Measurements from ENCODE around the gene CDH23.

CDH23 gene

DNA sequence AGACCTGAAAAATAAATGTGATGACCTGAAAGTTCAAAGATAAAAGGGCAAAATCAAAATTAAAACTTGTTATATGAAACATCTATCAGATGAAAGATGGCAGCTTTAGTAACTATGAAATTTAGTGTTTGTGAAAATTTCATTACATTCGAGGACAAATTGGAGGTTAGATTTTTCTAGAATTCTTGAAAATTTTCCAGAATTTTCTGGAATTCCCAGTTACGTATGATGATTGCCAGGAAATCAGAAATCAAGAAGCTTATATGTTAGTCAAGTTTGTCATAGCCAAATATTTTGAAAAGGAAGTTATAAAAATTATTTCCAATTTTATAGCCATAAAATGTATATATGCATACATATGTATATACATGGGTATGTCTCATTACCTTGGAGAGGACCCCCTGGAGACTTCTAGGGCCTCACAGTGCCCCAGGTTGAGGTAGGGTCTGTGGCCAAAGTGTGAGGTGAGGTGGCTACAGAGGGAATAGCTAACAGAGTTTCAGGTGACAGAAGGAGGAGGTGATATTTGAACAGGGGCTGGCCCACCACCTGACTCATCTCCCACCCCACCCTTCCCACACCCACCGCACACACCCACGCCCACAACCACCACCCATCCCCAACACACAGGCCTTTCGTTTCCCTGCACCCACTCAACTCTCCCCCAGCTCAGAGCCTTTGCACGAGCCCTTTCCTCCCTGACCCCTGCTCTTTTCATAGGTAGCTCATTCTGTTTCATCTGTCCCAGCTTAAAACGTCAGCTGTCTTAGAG lies 301.4 kb downstream of the CDH23 start:
- DNase-seq, result no peak

DNA sequence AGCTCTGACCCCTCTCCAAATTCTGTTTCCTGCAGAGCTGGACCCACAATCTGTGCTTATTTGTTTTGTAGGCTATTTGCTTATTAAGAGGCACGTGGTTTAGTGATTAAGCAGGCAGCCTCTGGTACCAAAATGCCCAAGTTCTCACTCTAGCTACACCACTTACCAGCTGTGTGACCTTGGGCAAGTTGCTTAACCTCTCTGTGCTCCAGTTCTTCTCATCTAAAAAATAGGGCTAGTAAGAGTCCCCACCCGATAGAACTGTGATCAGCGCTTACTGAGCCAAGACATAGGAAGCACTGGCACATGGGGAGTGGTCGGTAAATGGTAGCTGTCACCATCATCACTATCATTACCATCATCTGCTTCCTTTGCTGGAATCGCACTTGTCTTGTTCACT lies 302.0 kb downstream of the CDH23 start:
- DNase-seq, result no peak

DNA sequence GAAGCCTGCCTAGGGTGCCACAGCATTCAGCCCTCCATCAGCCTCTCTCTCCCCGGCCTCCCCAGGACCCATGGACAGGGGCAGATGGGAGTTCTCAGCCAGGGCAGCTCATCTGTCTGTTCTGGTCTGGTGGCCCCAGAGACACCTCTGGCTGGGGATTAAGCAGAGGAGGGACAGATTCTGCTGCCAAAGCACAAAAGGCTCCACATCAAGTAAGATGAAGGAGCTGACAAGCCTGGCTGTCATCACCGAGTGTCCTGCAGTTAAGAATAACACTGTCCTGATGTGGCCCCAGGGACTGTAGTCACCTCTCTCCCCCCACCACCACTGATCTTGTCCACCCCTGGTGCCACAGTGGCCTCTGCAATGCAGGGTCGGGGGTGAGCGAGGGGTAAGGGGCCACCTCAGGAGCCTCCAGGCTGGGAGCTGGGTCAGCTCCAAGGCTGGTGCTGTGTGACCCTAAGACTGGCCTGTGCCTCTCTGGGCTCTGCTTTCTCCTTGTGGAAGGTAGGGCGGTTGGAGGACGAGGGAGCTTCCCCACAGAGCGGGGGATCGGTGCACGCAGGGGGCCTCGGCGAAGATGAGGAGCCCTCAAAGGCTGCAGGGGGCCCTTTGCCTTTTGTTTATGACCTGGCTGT lies 304.1 kb downstream of the CDH23 start:
- no peak for DNase-seq

DNA sequence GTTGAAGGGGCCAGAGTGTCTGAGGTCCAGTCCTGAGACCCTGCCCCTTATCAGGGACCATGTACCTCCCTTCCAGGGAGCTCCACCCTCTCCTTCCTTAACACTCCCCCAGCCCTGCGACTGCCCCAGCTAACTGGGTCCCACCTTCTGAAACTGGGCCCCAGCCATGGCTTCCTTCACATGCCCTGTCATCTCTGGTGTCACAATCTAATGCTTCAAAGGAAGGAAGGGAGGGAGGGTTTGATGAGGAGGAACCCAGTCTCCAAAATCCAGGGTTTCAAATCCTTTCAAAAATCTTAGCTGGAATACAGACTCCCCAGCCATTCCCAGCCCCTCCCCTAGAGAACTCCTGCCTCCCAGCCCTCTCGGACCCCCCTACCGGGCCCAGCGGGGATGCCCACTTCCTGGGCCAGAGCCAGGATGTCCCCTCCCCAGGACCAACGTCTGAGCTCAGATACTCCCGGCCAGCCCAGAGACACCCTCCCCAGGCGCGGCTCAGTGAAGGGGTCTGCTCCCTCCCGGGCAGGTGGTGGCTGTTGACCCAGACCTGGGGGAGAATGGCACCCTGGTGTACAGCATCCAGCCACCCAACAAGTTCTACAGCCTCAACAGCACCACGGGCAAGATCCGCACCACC lies 304.9 kb downstream of the CDH23 start:
- DNase-seq, result no peak

- DNase-seq, result no peak
These were observed 306.9 kb downstream of the CDH23 start for GRCh38 chr10:71703577-71703976.

DNA sequence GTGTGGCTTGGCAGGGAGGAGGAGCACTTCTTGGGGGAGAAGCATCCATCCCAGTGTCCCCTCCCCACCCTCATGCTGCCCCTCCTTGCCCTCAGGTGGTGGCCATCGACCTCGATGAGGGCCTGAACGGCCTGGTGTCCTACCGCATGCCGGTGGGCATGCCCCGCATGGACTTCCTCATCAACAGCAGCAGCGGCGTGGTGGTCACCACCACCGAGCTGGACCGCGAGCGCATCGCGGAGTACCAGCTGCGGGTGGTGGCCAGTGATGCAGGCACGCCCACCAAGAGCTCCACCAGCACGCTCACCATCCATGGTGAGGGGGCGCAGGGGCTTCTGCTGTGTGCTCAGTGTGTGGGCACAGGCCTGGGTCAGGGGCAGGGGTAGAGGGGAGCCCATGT lies 308.1 kb downstream of the CDH23 start:
- no peak for DNase-seq

GRCh38 chr10:71705582-71705981 lies 308.9 kb downstream of the CDH23 start:
- DNase-seq, result no peak

DNA sequence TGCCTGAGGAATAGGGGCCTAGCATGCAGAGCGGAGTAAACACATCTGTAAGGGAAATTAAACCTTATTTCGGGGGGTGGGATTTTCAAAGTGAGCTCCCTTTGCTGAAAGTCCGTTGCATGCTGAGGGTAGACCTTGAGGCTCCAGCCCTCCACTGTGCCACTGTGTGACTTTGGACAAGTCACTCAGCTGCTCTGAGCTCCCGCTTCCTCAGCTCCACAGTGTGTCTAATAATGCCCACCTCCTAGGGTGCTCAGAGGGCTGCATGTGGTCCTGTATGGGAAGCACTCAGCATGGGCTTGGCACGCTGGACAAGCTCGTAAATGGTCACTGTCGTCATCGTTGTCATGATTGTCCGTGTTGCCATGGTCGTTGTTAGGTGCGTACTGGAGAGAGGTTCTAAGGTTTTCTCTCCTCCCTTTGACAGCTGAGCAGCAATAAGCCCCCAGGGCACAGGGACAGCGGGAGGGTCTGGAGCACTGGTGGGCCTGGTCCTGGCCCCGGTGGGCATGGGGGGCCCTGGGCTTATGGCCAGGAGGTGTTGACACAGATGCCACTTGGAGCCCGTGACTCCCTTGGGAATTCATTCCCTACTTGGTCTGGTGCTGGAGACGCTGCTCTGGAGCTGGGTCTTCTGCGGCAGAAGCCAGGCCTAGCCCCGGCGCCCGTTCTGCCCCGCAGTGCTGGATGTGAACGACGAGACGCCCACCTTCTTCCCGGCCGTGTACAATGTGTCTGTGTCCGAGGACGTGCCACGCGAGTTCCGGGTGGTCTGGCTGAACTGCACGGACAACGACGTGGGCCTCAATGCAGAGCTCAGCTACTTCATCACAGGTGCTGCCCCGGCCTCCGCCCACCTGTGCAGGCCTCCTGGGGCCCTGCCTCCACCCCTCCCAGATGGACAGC lies 309.7 kb downstream of the CDH23 start:
- no peak for DNase-seq

DNA sequence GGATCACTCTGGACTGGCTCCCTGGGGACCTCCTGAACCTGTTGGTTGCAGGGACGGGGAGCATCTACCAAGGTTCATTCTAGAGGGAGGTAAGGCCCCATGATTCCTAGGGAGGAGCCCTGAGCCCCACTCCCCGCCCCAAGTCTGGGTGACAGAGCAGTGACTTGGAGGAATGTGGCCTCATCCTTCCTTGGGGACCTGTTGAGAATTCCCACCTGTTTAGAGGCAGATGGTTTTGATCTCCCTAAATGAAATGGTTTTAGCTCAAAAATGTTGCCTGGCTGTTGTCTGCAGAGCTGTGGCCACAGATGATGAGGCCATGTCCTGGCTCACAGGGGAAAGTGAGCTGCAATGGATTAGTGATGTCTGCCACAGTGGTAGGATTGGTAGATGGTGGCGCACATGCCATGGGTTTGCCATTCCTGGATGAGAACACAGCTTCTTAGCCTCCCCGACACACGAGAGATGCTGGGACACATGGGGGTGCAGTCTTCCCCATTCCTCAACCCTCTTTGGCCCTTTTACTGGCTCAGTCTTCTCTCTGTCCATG lies 310.6 kb downstream of the CDH23 start:
- DNase-seq, result no peak

GRCh38 chr10:71708301-71708703 lies 311.6 kb downstream of the CDH23 start:
- no peak for DNase-seq

DNA sequence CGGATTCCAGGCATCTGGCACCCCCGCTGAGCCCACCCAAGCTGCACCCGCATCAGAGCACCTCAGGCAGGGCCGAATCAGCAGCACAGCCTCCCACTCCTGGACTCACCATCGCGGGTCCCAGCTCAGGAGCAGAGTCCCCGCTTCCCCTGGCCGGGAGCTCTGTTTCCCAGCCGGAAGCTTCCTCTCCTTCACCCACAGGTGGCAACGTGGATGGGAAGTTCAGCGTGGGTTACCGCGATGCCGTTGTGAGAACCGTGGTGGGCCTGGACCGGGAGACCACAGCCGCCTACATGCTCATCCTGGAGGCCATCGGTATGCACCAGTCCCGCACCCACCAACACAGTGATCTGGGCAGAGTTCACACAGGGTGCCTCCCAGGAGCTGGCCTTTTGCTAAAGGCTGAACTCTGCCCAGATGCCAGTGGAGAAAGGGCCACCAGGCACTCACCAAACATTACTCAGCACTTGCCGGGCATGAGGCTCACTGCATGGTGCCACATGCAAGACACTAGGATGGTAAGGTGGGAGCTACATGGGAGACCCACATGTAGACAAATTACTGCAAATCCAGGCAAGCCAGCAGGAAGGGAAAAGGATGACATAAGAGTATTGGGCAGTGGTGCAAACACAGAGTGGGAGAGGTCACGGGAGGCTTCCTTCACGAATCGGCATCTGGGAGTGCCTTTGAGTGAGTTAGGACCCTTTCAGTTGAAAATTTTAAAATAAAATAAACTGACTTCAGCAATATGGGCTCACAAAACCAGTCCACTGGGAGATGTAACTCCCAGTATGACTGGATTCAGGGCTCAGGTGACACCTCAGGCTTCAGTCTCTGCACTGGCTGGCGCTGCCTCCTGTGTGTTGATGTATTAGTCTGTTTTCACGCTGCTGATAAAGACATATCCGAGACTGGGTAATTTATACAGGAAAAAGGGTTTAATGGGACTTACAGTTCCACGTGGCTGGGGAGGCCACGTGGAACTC lies 312.5 kb downstream of the CDH23 start:
- DNase-seq, result no peak

DNA sequence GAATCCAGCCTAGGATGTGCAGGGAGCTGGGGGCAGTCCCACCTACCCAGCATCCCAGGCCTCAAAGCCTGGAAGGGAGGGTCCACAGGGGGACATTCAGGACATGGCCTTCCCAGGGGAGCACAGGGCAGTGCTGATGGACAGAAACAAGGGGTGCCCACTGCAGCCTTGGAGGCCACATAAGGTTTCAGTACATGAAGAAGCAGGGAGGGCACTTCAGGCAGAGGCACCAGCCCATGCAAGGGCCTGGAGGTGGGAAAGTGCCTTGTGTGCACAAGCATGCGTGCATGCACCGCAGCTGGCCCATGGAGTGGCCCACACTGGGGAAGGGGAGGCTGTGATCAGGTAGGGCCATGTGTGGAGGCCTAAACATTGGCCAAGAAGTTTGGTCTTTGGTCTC lies 313.8 kb downstream of the CDH23 start:
- DNase-seq, result no peak

DNA sequence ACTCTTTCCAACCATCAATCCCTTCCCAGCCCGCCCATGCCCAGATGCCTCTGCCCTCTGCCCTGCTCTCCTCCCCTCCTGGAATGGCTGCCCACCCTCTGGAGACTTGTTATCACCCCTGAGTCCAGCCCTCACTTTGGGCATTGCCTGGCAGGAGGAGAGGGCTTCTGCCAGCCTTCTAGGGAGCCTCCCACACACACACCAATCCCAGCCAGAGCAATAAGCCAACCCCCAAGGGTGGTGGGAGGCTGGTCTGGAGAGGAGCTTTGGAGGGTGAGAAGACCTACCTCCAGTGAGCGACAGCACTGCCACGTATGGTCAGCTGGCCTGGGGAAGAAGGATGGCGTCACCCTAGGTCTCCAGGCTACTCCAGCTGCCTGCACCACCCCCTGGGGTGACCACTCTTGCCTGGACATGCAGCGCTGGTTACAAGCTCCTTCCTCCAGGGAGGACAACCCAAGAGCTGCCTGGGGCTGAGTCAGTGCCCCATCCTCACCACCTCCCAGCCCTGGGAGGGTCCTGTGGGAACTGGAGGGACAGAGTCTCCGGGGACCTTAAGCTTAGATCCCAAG lies 314.4 kb downstream of the CDH23 start:
- DNase-seq, result no peak

- DNase-seq, result no peak
These were observed 315.4 kb downstream of the CDH23 start for GRCh38 chr10:71712170-71712569.

GRCh38 chr10:71712572-71713134 lies 315.9 kb downstream of the CDH23 start:
- no peak for DNase-seq

DNA sequence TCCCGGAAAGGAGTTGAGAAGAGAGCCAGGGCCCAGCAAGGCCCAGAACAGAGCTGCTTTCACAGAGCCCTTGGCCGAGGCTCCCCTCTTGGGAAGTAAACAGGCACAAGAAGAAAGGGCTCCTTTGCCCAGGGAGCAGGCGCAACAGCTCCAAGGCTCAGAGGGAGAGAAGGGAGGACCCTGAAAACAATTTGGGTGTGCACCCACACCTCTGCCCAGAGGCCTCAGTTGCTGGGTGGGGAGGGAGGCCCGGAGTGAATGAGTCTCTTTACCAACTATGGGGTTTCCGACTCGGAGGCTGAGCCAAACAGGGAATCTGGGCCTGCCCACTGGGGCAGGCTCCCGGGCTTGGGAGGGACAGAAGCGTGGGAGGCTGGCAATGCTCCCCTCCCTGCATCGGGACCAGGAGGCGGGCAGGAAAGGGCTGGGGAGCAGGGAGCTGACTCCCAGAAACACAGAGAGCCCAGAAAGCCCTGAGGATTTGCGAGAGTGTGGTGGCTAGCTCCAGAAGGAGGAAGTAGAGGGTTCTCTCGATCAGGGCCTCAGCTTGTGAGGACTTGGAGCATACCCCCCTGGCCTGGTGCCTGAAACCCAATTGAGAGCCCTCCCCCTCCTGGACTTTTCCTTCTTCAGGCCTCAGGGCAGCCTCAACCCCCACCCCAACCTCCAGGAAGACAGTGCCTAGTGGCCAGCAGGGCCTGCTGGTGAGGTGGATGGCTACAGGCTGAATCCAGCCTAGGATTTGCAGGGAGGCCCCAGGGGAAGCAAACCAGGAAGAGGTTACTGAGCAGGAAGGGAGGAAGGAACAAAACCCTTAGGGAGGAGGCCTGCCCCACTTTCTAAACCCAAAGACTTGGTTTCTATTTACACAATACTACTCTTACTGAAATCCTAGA lies 316.7 kb downstream of the CDH23 start:
- DNase-seq, result no peak

GRCh38 chr10:71714031-71714410 lies 317.3 kb downstream of the CDH23 start:
- no peak for DNase-seq

DNA sequence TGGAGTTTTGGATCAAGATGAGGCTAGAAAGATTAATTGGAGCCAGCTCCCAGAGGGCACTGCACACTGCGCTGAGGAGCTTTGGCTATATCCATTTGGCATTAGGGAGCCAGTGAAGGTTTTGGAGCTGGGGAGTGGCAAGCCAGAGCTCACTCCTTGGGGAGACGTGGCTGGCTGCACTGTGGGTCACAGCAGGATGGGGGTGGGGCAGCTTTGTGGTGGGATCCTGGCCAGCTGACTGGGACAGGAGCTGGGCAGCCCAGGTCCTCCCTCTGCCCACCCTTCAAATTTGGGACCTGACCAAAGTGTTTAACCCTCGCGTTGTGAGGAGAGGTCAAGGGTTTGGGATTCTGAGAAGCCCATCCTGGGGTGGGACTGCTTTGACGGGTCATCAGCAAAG lies 317.9 kb downstream of the CDH23 start:
- no peak for DNase-seq

- DNase-seq, result no peak
These were observed 318.3 kb downstream of the CDH23 start for GRCh38 chr10:71715026-71715425.

GRCh38 chr10:71715860-71716259 lies 319.1 kb downstream of the CDH23 start:
- DNase-seq, result no peak

All from NCI-H1436 treated with DMSO at 0.1 percent for 48 hours (cell line).